Inflammatory macrophage treated with lipopolysaccharide for 4 hours (primary cell): ENCODE data around the gene ERCC1.

Source experiments
- DNase-seq: peaks from one replicate; pipeline ENCODE4 v3.0.0-alpha.2; 2020

ERCC1 gene

GRCh38 chr19:45358213-45358792 lies 65.4 kb downstream of the ERCC1 start:
- no peak for DNase-seq

DNA sequence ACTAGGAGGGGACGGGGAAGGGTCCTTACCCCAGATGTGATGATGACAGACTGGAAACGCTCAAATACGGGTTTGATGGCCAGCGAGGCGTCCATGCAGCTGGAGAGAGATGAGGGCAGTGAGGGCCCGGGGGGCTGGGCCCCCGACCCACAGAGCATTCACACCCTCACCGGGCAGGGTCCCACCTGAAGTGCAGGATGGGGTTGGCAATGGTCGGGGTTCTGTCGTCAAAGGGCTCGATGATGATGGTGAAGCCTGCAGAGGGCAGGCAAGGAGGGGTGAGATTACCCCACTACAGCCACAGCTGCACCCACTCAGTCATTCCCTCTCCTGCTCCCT lies 66.3 kb downstream of the ERCC1 start:
- DNase-seq = no peak
